OCI-LY7 (cell line): ENCODE measurements around the gene MLST8.

Source experiments
- EZH2phosphoT487 ChIP-seq: fragments of 200-600 bp; sonication (generic); IDR thresholded peaks from 2 replicates; pipeline ENCODE4 v1.6.1; 2018; ENCODE audit warnings: low read depth, borderline replicate concordance, mild to moderate bottlenecking, mixed run types, antibody characterized with exemption, low read length, moderate library complexity, mixed read lengths
- TF ChIP-seq, protein P1 (sequence below): fragments of 200-600 bp; sonication (generic); conservative IDR thresholded peaks from 2 replicates; pipeline ENCODE4 v1.5.1; 2014; ENCODE audit warnings: mild to moderate bottlenecking, antibody characterized with exemption, low read length, moderate library complexity, mixed read lengths

DNA sequence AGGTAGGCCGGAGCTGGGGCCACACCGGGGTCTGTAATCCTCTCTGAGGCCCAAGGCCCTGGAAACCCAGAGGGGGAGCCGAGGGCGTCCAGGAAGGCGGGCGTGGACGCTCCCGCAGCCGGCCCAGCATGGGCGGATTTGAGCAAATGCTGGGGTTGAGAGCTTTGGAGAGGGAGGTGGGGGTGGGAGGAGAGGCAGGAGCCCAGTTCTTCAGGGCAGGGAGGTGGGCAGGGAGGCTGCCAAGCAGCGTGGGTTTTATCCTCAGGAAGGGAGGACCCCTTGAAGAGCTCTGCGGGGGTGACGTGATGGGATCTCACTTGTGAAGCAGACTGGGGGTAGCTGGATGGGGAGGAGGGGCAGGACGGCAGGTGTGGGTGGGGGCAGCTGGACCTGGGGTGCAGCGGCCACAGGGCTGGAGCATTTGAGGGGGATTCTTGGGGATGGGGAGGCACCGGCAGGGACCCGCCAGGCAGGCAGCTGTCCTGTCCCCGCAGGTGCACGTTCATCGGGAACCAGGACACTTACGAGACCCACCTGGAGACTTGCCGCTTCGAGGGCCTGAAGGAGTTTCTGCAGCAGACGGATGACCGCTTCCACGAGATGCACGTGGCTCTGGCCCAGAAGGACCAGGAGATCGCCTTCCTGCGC lies 32.4 kb upstream of the MLST8 start:
- TF ChIP-seq, protein P1, sequence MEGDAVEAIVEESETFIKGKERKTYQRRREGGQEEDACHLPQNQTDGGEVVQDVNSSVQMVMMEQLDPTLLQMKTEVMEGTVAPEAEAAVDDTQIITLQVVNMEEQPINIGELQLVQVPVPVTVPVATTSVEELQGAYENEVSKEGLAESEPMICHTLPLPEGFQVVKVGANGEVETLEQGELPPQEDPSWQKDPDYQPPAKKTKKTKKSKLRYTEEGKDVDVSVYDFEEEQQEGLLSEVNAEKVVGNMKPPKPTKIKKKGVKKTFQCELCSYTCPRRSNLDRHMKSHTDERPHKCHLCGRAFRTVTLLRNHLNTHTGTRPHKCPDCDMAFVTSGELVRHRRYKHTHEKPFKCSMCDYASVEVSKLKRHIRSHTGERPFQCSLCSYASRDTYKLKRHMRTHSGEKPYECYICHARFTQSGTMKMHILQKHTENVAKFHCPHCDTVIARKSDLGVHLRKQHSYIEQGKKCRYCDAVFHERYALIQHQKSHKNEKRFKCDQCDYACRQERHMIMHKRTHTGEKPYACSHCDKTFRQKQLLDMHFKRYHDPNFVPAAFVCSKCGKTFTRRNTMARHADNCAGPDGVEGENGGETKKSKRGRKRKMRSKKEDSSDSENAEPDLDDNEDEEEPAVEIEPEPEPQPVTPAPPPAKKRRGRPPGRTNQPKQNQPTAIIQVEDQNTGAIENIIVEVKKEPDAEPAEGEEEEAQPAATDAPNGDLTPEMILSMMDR = no peak
- no peak for TF ChIP-seq EZH2phosphoT487
